Measurements from ENCODE around the gene RAP1GAP2. TPM values are rescaled to one million over a fixed set of nuclear protein-coding genes. Genes with fewer than 3 reads are reported as not detected.

RAP1GAP2 gene
- total RNA-seq, 1 experiment from 2014 or later = 72.8 TPM

DNA sequence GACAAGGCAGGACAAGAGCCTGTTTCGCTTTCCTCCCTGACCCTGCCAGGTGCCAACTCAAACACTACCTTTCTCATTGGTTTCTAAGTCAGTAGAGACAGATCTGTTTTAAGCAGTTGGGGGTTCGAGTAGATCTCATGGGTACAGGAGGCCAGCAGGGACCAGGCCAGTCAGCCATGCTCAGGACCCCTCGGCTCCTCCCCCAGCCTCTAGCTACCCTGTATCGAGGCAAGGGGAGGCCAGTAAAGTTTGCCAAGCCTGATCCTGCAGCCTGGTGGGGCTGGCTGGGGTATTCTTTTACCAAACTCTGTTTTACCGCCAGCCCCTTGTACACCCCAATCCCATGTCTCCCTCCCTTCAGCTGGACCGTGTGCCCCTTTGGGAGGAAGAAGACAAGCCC lies 240.6 kb downstream of the RAP1GAP2 start:
- ChIA-PET POLR2A (no interaction called here), CTCF (interaction anchor here (0.5 to 1.7 kb wide), 3 partner anchors 12 to 655 kb away, joined by 3 to 5 read pairs (median 3); no protein-coding TSS in a partner anchor)
- no peak overlapping the region for H3K4me3 Mint-ChIP-seq
- ATAC-seq = no peak
- DNase-seq (ENCODE audit: low spot score) = no peak
- no peak overlapping the region for H3K27ac Mint-ChIP-seq
- H3K27me3 Mint-ChIP-seq (ENCODE audit: low read depth) = no peaks in the 10 kb centered on the region
- TF ChIP-seq, protein P1, sequence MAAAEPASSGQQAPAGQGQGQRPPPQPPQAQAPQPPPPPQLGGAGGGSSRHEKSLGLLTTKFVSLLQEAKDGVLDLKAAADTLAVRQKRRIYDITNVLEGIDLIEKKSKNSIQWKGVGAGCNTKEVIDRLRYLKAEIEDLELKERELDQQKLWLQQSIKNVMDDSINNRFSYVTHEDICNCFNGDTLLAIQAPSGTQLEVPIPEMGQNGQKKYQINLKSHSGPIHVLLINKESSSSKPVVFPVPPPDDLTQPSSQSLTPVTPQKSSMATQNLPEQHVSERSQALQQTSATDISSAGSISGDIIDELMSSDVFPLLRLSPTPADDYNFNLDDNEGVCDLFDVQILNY (CRISPR knock-in tag; IDR thresholded peaks at IDR 0.05) = no peak
- TF ChIP-seq GRHL2 (CRISPR knock-in tag; IDR thresholded peaks at IDR 0.05; ENCODE audit: insufficient replicate concordance, severe bottlenecking) (no peak), ZNF671 (CRISPR knock-in tag; IDR thresholded peaks at IDR 0.05) (no peak), GABPB1 (CRISPR knock-in tag; IDR thresholded peaks at IDR 0.05) (no peak), CBFB (CRISPR knock-in tag; IDR thresholded peaks at IDR 0.05; ENCODE audit: low read depth) (no peak), CREM (CRISPR knock-in tag; IDR thresholded peaks at IDR 0.05) (no peak)
- TF ChIP-seq, protein P2, sequence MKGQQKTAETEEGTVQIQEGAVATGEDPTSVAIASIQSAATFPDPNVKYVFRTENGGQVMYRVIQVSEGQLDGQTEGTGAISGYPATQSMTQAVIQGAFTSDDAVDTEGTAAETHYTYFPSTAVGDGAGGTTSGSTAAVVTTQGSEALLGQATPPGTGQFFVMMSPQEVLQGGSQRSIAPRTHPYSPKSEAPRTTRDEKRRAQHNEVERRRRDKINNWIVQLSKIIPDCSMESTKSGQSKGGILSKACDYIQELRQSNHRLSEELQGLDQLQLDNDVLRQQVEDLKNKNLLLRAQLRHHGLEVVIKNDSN (CRISPR knock-in tag; IDR thresholded peaks at IDR 0.05) = no peak
- H3K36me3 Mint-ChIP-seq = peaks cover 3% of the 10 kb centered on the region
- H3K9me3 Mint-ChIP-seq = no peaks in the 10 kb centered on the region
- H3K4me1 Mint-ChIP-seq = no peaks in the 10 kb centered on the region

DNA sequence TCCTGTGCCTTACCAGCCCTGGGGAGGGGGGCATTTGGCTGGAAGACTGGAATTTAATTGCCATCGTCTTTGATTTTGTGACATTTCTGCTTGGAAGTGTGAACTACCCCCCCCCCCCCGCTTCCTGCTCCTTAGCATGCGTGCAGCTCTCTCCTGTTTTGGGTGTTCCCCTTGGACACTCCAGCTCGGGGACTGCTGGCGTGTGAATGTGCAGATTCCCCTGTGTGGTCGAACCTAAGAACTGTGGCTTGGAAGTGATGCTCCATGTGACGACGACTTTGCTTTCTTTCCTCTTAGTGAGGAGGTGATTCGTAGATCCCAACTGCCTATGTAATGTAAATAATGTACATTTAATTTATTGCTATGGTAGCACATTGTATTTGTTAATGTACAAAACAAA lies 241.0 kb downstream of the RAP1GAP2 start:
- peaks cover 5% of the 10 kb centered on the region for H3K36me3 Mint-ChIP-seq
- POLR2A ChIA-PET = interaction anchor here (0.6 kb wide), 1 partner anchor 43 kb away, joined by 3 read pairs; no protein-coding TSS in a partner anchor

More for the DNA sequence above, 241.0 kb downstream of the RAP1GAP2 start:
- H3K27ac Mint-ChIP-seq = no peak overlapping the region
- H3K9me3 Mint-ChIP-seq = peaks cover 3% of the 10 kb centered on the region
- no peak overlapping the region for H3K4me3 Mint-ChIP-seq
- no peak for ATAC-seq
- CTCF ChIA-PET = interaction anchor here (1.0 kb wide), 1 partner anchor 211 kb away, joined by 3 read pairs; no protein-coding TSS in a partner anchor
- no peaks in the 10 kb centered on the region for H3K4me1 Mint-ChIP-seq
- no peak for DNase-seq (ENCODE audit: low spot score)
- H3K27me3 Mint-ChIP-seq (ENCODE audit: low read depth) = peaks cover 2% of the 10 kb centered on the region; the same call in 1 of the 2 replicates
- TF ChIP-seq KAT7 (CRISPR knock-in tag; IDR thresholded peaks at IDR 0.05; ENCODE audit: borderline replicate concordance) (no peak), IRF1 (CRISPR knock-in tag; IDR thresholded peaks at IDR 0.05) (no peak), RELA (CRISPR knock-in tag; IDR thresholded peaks at IDR 0.05; ENCODE audit: borderline replicate concordance) (no peak), TP53 (CRISPR knock-in tag; IDR thresholded peaks at IDR 0.05) (no peak), ATF1 (CRISPR knock-in tag; IDR thresholded peaks at IDR 0.05) (no peak), SOX15 (CRISPR knock-in tag; IDR thresholded peaks at IDR 0.05) (no peak), EMX1 (CRISPR knock-in tag; IDR thresholded peaks at IDR 0.05) (no peak), ZNF317 (CRISPR knock-in tag; IDR thresholded peaks at IDR 0.05; ENCODE audit: borderline replicate concordance, low read depth) (no peak), TEAD1 (CRISPR knock-in tag; IDR thresholded peaks at IDR 0.05) (no peak), SMAD4 (CRISPR knock-in tag; IDR thresholded peaks at IDR 0.05) (no peak)
- TF ChIP-seq, protein P3, sequence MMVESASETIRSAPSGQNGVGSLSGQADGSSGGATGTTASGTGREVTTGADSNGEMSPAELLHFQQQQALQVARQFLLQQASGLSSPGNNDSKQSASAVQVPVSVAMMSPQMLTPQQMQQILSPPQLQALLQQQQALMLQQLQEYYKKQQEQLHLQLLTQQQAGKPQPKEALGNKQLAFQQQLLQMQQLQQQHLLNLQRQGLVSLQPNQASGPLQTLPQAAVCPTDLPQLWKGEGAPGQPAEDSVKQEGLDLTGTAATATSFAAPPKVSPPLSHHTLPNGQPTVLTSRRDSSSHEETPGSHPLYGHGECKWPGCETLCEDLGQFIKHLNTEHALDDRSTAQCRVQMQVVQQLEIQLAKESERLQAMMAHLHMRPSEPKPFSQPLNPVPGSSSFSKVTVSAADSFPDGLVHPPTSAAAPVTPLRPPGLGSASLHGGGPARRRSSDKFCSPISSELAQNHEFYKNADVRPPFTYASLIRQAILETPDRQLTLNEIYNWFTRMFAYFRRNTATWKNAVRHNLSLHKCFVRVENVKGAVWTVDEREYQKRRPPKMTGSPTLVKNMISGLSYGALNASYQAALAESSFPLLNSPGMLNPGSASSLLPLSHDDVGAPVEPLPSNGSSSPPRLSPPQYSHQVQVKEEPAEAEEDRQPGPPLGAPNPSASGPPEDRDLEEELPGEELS (CRISPR knock-in tag; IDR thresholded peaks at IDR 0.05) = no peak
- TF ChIP-seq, protein P4, sequence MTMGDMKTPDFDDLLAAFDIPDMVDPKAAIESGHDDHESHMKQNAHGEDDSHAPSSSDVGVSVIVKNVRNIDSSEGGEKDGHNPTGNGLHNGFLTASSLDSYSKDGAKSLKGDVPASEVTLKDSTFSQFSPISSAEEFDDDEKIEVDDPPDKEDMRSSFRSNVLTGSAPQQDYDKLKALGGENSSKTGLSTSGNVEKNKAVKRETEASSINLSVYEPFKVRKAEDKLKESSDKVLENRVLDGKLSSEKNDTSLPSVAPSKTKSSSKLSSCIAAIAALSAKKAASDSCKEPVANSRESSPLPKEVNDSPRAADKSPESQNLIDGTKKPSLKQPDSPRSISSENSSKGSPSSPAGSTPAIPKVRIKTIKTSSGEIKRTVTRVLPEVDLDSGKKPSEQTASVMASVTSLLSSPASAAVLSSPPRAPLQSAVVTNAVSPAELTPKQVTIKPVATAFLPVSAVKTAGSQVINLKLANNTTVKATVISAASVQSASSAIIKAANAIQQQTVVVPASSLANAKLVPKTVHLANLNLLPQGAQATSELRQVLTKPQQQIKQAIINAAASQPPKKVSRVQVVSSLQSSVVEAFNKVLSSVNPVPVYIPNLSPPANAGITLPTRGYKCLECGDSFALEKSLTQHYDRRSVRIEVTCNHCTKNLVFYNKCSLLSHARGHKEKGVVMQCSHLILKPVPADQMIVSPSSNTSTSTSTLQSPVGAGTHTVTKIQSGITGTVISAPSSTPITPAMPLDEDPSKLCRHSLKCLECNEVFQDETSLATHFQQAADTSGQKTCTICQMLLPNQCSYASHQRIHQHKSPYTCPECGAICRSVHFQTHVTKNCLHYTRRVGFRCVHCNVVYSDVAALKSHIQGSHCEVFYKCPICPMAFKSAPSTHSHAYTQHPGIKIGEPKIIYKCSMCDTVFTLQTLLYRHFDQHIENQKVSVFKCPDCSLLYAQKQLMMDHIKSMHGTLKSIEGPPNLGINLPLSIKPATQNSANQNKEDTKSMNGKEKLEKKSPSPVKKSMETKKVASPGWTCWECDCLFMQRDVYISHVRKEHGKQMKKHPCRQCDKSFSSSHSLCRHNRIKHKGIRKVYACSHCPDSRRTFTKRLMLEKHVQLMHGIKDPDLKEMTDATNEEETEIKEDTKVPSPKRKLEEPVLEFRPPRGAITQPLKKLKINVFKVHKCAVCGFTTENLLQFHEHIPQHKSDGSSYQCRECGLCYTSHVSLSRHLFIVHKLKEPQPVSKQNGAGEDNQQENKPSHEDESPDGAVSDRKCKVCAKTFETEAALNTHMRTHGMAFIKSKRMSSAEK (CRISPR knock-in tag; IDR thresholded peaks at IDR 0.05; ENCODE audit: borderline replicate concordance) = no peak
